AG09319 (cell line): ENCODE measurements around the gene CST11.

Experiments
- DNase-seq: peaks from one replicate; pipeline ENCODE4 v3.0.0-alpha.2; 2010; ENCODE audit warnings: low read depth; ENCODE audit errors: extremely low read depth
- TF ChIP-seq, protein P1 (sequence below): IDR thresholded peaks from 2 replicates; pipeline ENCODE4 v1.5.1; 2011; ENCODE audit warnings: low read depth, mild to moderate bottlenecking, inconsistent platforms, low read length, moderate library complexity

CST11 gene

DNA sequence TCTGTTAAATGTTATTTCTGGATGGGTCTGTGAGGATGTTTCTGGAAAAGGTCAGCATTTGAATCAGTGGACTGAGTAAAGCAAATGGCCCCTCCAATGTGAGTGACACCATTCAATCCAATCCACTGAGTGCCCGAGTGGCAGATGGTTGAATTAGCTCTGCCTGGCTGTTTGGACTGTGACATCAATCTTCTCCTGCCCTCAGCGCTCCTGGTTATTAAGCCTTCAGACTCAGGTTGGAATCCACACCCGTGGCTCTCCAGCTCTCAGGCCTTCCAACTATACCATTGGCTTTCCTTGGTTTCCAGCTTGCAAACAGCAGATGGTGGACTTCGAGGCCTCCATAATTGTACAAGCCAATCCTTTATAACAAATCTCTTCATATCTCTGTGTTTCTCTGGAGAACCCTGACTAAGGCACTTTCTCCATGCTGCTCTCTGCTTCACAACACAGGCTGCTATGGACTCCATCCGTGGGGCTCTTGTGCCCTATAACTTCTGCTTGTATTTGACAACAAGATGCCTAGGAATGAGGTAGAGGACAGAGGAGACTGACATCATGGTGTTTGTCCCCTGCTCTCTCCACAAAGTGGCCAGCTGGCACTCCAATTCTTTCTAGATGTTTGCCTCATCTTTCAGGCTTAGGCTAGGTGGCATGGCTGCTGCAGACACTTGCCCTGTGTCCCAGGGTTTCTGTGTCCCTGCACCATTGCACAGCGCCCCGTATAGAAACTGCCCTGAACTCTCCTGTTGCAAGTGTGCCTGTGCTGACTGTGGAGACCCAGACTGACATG, 18.0 kb downstream of the CST11 start:
- TF ChIP-seq, protein P1, sequence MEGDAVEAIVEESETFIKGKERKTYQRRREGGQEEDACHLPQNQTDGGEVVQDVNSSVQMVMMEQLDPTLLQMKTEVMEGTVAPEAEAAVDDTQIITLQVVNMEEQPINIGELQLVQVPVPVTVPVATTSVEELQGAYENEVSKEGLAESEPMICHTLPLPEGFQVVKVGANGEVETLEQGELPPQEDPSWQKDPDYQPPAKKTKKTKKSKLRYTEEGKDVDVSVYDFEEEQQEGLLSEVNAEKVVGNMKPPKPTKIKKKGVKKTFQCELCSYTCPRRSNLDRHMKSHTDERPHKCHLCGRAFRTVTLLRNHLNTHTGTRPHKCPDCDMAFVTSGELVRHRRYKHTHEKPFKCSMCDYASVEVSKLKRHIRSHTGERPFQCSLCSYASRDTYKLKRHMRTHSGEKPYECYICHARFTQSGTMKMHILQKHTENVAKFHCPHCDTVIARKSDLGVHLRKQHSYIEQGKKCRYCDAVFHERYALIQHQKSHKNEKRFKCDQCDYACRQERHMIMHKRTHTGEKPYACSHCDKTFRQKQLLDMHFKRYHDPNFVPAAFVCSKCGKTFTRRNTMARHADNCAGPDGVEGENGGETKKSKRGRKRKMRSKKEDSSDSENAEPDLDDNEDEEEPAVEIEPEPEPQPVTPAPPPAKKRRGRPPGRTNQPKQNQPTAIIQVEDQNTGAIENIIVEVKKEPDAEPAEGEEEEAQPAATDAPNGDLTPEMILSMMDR: no peak
- DNase-seq: no peak

DNA sequence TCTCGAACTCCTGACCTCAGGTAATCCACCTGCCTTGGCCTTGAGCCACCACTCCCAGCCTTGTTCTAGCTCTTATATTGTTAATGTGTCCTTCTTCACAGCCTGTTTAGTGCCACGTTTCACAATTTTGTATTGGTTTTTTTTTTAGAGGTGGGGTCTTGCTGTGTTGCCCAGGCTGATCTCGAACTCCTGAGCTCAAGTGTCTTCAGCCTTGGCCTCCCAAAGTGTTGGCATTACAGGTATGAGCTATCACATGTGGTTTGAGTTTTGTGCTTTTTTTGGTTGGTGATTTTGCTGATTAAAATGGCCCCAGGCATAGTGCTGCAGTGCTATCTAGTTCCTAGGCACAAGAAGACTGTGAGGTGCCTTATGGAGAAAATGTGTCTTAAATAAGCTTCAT, 19.0 kb downstream of the CST11 start:
- TF ChIP-seq, protein P1: no peak

DNA sequence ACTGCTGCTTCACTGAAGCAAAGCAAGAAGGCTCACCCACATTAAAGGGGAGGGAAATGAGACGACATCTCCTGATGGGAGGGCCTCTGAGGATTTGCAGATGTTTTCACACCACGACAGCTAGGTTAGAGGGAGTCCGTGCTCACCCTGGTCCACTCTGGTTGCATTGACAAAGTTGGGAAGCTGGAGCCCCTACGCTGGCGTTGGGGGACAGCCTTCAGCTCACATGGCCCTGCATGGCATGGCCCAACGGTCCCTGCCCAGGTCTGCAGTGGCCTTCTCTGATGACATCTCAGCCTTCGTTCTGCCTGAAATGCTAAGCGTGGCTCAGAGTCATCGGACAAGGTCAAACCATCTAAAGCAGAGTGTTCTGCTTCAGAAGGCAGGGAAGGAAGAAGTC, 27.5 kb downstream of the CST11 start:
- DNase-seq: no peak
- TF ChIP-seq, protein P1: no peak

More for the DNA sequence above, 19.0 kb downstream of the CST11 start:
- no peak for DNase-seq

DNA sequence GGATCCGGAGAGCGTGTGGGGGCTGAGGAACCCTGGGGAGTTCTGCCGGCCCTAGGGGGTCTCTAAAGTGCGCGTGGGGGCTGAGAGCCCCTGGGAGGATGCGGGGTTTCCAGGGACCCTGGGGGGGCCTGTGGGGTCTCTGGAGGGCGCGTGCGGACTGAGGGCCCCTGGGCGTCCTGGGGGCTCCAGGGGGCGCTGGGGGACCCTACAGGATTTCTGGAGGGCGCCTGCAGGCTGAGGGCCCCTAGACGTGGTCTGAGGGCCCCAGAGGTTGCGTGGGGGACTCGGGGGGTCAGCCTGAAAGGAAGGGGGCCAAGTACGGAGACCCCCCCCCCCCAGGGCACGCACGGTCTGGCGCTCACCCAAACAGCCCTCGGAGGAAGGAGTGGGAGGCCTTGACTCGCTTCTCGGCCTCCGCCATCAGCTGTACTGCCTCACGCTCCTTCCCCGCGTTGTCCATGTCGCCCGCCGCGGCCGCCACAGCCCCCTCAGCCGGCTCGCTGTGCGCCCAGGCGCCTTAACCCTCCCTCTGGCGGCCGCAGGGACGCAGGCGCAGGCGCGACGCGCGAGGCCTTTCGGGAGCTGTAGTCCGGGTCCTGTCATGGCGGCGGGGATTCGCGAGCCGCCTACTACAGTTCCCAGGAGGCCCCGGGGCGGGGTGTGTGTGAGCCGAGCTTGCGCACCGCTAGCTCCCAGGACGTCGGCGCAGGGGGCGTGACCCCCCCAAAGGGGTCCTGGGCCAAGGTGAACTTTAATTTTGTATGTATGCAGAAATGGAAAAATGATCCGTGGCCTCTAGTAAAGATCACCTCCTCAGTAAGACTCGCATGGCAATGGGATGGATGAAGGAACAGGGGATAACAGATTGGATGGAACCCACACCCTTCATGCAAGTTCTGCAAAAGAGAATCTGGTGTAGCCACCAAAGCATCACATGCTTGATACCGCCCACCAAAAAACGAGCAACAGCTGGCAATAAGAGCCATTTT, 31.4 kb downstream of the CST11 start, which contains the start of gene NAPB:
TSS of gene NAPB (minus strand) at position 546 of the 989 bp plus-strand sequence. CDS start at position 460, 86 bp downstream.
- DNase-seq: peak; percentile 63
- TF ChIP-seq, protein P1: peak; percentile 14

DNA sequence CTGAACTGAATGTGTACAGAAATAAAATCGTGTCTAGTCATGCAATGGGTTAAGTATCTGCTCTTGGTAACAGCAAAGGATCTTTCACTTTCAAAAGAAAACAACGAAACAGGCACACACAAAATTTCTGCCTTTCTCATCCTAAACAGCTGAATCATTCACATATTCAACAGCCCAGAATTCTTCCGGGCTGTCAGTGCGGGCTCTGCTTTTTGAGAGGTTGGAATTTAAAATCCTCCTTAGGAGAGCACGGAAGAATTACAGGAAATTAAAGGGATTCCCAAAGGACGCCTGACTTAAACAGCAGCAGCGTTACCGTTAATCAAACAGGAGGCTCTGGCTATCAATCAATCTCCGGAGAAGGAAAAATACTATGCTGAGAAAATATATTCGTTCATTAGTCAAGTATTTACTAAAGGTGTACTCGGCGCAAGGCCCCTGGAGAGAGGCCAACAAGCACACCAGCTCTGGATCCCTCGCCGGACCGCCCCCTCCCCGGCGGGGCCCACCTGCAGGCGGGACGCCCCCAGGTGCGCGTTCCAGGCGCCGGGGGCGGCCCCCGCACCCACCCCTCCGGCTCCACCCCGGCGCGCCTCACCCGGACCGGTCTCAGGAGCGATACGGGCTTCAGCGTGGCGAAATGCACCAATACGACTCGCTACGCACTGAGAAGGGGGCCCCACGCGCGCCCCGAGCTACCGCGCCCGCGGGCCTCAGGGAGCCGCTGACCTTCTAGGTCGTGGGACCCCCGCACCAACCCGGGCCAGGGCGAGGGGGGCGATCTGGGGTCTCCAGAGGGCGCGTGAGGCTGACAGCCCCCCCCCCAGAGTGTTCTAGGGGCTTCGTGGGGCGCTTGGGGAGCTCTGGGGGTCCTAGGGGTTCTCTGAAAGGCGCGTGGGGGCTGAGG, 32.4 kb downstream of the CST11 start:
- no peak for DNase-seq
- TF ChIP-seq, protein P1: no peak

DNA sequence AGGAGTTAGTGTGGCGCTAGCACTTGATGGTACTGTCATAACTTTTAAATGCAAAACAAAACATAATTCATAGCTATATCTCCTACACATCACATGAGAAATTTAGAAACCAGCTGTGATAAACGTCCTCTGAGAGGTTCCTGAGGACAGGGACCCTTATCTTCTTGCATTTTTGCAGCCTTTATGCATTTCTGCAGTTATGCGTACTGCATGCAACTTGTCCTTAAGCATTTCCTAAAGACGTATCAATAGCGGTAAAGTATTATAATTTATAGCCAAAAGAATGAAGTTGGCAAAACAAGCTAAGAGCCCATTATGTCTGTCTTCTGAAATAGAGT, 33.0 kb downstream of the CST11 start:
- TF ChIP-seq, protein P1: no peak
- no peak for DNase-seq
